Cardiac septum (tissue), 1 donor: ENCODE data around the gene BRAF. TPM values are rescaled to one million over a fixed set of nuclear protein-coding genes. Genes with fewer than 3 reads are reported as not detected.
"Not testable (repeated sequence)": the region's sequence is repeated elsewhere in the genome, so short reads cannot be mapped to it uniquely, and the experiment has no call there.

Experiments used
- DNase-seq: peaks from one replicate; pipeline ENCODE4 v3.0.0-alpha.2; 2020; ENCODE audit warnings: low spot score
- intact Hi-C: fragments of 100-400 bp; cut with DNase I; formaldehyde crosslinking; loops from one replicate; pipeline ENCODE4 v1.14.0; 2022
- total RNA-seq: library from RNA; stranded (reverse); fragmentation: NEBNext Ultra II Directional; extraction: Animal tissue kit (Norgen Biotek cat#: 25700); gene quantifications from one replicate; pipeline ENCODE4 v1.2.1, GENCODE V29; 2021
- donor health status: DM: no; HTN: no; CAD: no.

Gene BRAF
- total RNA-seq, 1 donor from 2014 or later, result 35.0 TPM

- not testable (repeated sequence) for DNase-seq
- intact Hi-C loops, result loop anchor here (10.0 kb wide), 2 partner anchors 107 to 827 kb away; partner anchors contain the start of gene BRAF
Observed at GRCh38 chr7:140817383-140817782, 107.3 kb downstream of the BRAF start.

DNA sequence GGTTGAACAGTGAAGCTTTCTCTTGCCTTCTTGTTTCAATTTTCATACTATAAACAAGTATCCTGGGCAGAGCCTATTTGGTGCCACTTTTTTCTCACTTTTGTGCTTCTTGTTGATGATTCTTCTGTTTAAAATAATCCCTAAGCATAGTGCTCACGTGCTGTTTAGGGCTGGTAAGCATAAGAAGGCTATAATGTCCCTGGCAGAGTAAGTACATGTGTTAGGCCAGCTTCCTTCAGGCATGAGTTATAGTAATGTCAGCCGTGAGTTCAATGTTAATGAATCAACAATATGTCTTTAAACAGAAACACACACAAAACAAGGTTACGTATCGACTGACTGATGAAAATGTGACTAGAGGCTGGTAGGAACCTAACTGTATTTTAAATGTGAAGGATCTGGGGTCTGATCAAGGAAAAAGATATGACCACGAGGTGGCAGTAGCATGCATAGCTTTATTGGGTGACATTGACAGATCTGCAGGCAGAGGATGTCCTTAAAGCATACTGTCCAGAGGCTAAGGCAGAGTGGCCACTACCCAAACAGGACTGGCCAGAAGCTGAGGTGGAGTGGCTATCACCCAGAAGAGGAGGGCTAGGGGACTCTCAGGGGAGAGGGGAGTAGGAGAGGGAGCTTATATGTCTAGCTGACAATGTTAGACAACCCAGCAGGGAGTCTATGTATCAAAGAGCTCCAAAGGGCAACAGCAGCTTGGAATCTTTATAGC is 113.7 kb downstream of the BRAF start:
- no peak for DNase-seq
- intact Hi-C loops, result loop anchor here (2.0 to 10.0 kb wide), 3 partner anchors 114 to 834 kb away; partner anchors contain the start of gene BRAF

- no peak for DNase-seq
- intact Hi-C loops, result loop anchor here (2.0 to 10.0 kb wide), 3 partner anchors 114 to 834 kb away; partner anchors contain the start of gene BRAF
Observed at GRCh38 chr7:140810385-140810784, 114.3 kb downstream of the BRAF start.

GRCh38 chr7:140778975-140779374 is 145.8 kb downstream of the BRAF start:
- intact Hi-C loops, result loop anchor here (10.0 kb wide), 1 partner anchor 104 kb away; the partner anchor contains the start of gene ADCK2
- no peak for DNase-seq

DNA sequence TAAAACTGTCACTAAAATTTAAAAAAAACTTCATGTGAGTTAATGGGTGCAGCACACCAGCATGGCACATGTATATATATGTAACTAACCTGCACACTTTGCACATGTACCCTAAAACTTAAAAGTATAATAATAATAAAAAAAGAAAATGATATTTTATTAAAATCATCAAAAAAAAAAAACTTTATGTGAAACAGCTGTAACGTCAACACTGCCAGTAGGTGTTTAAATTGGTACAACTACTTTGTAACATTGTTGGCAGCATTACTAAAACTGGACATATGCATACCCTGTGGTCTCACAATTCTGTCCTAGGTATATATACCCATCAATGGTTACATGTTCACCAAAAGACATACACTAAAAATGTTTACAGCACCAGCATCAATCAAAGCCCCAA is 146.2 kb downstream of the BRAF start:
- DNase-seq, result no peak
- intact Hi-C loops, result loop anchor here (10.0 kb wide), 1 partner anchor 104 kb away; the partner anchor contains the start of gene ADCK2

- intact Hi-C loops, result loop anchor here (10.0 kb wide), 1 partner anchor 100 kb away; the partner anchor contains the start of gene ADCK2
- DNase-seq, result no peak
Observed at GRCh38 chr7:140774371-140774770, 150.4 kb downstream of the BRAF start.

DNA sequence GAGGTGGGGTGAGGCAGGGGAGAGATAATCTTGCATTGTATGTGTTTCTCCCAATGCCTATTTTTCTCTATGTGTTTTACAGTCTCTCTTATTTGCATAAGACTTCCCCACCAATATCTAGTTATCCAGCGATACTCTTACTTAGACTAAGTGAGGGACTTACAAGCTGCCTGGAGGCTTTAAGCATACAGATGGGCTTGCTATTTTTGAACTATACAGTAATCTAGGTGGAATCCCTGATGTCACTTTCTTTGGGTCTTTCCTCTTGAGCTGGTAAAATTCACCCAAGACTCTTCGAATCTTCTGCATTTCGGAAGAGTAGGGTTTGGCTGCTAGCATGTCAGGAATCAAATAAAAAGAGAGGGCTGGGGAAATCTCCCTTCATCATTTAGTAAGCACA is 151.6 kb downstream of the BRAF start:
- no peak for DNase-seq
- intact Hi-C loops, result loop anchor here (10.0 kb wide), 1 partner anchor 98 kb away; the partner anchor contains the start of gene ADCK2

- intact Hi-C loops, result loop anchor here (10.0 kb wide), 1 partner anchor 97 kb away; the partner anchor contains the start of gene ADCK2
- DNase-seq, result no peak
Observed at GRCh38 chr7:140771826-140772225, 152.9 kb downstream of the BRAF start.

DNA sequence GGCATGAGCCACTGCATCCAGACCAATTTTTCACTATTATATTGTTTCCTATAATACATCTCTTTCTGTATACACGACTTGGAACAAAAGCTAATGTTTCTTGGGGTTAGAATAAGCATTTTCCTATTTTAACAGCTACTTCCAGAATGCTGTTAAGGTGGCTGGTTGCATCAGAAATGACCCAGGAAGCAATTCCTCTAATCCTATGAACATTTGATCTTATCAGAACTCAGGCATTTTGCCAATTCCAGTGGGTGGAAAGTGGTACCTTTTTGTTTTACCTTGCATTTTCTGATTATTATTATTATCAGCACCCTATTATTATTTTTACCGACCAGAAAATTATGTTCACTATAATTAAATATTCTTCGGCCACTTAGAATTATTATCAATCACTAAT is 154.9 kb downstream of the BRAF start:
- intact Hi-C loops, result loop anchor here (10.0 kb wide), 1 partner anchor 95 kb away; the partner anchor contains the start of gene ADCK2

DNA sequence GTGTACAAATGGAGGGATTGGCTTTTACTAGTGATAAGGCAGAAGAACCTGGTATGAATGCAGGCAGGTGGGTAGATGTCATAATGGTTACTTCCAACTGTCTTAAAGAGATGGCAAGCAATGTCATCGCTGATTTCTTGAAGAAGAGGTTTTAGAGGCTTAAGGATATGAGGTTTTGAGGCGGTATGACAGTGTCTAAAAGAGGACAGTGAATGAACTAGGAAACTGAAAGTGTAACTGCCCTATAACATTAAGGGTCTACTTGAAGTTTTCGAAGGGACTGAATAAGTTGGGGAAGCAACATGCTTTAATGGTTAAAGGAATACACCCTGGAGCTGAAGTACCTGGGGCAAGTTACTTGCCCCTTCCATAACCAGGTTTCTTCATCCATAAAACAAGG is 157.3 kb downstream of the BRAF start:
- DNase-seq, result no peak
- intact Hi-C loops, result no loop called here

More for the DNA sequence above, 154.9 kb downstream of the BRAF start:
- DNase-seq, result no peak

GRCh38 chr7:140765441-140765840 is 159.3 kb downstream of the BRAF start:
- intact Hi-C loops, DNase-seq: not testable (repeated sequence)

DNA sequence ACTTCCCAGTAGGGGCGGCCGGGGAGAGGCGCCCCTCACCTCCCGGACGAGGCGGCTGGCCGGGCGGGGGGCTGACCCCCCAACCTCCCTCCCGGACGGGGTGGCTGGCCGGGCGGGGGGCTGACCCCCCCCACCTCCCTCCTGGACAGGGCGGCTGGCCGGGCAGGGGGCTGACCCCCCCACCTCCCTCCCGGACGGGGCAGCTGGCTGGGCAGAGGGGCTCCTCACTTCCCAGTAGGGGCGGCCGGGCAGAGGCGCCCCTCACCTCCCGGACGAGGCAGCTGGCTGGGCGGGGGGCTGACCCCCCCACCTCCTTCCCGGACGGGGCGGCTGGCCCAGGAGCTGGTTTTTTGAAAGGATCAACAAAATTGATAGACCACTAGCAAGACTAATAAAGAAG is 161.6 kb downstream of the BRAF start:
- DNase-seq, intact Hi-C loops: not testable (repeated sequence)

DNA sequence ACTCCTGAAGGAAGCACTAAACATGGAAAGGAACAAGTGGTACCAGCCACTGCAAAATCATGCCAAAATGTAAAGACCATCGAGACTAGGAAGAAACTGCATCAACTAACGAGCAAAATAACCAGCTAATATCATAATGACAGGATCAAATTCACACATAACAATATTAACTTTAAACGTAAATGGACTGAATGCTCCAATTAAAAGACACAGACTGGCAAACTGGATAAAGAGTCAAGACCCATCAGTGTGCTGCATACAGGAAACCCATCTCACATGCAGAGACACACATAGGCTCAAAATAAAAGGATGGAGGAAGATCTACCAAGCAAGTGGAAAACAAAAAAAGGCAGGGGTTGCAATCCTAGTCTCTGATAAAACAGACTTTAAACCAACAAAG is 163.4 kb downstream of the BRAF start:
- intact Hi-C loops, DNase-seq: not testable (repeated sequence)

DNA sequence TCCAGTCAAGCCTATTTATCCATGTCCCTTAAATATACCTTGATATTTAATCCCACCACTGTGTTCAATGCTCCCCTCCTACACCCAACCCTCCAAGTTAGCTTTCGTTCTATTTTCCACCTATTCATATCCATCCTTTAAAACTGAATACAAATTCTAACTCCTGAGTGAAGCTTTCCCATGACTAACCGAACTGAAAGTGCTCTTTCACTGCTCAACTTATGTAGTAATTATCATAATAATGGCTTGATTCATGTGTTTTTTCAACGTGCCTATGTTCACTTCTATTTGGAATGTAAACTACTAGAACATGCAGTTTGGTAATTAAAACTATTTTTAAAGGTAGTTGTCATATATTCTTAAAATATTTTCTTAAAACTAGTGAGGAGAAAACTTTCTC is 170.2 kb downstream of the BRAF start:
- no peak for DNase-seq
- intact Hi-C loops, result no loop called here

DNA sequence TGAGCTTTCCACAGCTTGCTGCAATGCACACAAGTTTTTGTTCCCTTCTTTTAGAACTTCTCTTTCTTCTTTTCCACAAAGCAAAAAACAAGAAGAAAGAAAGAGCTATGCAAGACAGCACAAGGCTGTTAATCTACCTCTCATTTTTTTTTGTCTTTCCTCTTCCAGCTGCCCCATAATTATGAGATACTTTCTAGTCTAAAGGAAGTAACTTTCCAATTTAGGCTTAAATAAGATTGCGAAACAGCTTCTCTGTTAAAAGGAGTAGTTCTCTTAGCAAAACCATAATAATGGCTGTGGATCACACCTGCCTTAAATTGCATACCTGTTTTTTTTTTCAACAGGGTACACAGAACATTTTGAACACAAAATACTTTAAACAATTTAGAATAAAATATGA is 172.2 kb downstream of the BRAF start:
- intact Hi-C loops, result no loop called here
- no peak for DNase-seq

GRCh38 chr7:140746751-140747150 is 178.0 kb downstream of the BRAF start:
- no peak for DNase-seq
- intact Hi-C loops, result no loop called here

- DNase-seq, result no peak
- intact Hi-C loops, result no loop called here
Observed at GRCh38 chr7:140745266-140746058, 179.3 kb downstream of the BRAF start.

DNA sequence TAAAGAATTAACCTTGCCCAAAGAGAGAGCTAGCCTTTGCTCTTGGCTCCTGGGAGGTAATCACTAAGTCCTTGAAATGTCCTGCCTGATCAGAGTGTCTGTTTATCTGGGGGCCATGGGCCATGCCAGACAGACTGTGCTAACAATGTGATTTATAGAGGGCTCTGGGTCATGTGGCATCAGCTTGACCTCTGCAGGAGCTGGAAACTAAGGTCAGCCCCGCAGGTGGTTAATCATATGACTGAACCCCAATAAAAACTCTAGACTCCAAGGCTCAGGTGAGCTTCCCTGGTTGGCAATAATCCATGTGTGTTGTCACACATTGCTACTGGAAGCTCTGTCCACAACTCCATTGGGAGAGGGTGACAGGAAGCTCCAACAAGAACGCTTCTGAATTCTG is 180.7 kb downstream of the BRAF start:
- DNase-seq, result no peak
- intact Hi-C loops, result no loop called here

- DNase-seq, intact Hi-C loops: not testable (repeated sequence)
Observed at GRCh38 chr7:140743255-140743654, 181.5 kb downstream of the BRAF start.

GRCh38 chr7:140738280-140738679 is 186.4 kb downstream of the BRAF start:
- intact Hi-C loops, result no loop called here
- DNase-seq, result no peak
